HG03442 (cell line): Measurements from ENCODE around the gene SYNGR4.
"Not testable (repeated sequence)": the region's sequence is repeated elsewhere in the genome, so short reads cannot be mapped to it uniquely, and the experiment has no call there.

Experiments
- ATAC-seq: cut with Tn5 transposase; IDR thresholded peaks from one replicate; pipeline ENCODE4 v1.9.1; 2021; ENCODE audit warnings: mild to moderate bottlenecking, moderate library complexity; ENCODE audit not compliant: unreplicated experiment

SYNGR4 gene

DNA sequence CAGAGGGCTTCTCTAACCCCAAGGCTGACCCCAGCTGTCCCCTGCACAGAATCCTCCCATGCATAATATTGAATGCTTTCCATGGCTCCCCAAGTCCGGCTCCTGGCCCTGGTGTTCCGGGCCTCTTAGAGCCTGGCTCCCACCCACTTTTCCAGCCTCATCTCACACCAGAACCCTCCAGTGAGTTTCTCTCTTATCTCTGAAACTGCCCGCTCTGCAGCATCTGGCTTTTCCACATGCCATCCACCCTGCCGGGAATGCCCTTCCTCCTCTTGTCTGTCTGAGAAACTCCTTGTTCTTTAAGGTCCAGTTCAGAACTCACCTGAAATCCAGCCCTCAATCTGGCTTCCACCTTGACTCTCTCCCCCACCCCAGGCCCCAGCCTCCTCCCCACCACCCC is 6.8 kb downstream of the SYNGR4 start:
- no peak for ATAC-seq

DNA sequence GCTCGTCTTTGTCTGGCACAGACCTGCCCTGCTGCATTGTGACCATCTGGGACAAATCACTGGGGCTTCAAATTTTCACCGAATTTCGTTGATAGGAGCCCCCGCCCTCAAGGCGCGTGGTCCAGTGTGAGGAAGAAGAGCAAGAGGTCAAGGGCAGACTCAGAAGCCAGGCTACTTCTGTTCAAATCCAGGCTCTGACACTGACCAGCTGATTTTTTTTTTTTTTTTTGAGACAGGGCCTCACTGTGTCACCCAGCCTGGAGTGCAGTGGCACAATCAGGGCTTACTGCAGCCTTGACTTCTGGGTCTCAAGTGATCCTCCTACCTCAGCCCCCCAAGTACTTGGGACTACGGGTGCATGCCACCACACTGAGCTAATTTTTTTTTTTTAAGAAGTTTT is 7.2 kb downstream of the SYNGR4 start:
- ATAC-seq, result no peak

DNA sequence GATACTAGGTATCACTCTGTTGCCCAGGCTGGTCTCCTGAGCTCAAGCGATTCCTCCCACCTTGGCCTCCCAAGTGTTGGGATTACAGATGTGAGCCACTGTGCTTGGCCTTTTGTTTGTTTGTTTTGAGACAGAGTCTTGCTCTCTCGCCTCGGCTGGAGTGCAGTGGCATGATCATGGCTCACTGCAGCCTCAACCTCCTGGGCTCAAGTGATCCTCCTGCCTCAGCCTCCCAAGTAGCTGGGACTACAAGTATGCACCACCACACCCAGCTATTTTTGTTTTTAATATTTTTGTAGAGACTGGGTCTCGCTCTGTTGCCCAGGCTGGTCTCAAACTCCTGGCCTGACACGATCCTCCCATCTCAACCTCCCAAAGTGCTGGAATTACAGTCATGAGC is 7.6 kb downstream of the SYNGR4 start:
- ATAC-seq, result not testable (repeated sequence)

DNA sequence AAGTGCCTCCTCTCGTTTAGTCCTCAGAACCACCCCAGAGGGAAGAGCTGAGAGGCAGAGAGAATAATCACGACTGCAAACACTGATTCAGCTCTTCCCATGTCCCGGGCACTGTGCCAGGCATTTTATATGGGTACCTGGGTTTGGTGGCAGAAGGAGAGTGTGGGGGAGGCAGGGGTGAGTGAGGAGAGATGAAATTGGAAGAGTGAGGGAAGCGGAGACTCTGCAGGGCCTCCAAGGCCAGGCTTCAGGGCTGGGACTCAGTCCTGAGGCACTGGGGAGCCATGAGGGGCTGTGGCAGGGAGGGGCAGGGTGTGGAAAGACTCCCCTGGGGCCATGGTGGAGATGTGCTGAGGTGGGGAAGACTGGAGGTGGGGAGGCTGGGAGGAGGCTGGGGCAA is 8.7 kb downstream of the SYNGR4 start:
- ATAC-seq, result no peak

DNA sequence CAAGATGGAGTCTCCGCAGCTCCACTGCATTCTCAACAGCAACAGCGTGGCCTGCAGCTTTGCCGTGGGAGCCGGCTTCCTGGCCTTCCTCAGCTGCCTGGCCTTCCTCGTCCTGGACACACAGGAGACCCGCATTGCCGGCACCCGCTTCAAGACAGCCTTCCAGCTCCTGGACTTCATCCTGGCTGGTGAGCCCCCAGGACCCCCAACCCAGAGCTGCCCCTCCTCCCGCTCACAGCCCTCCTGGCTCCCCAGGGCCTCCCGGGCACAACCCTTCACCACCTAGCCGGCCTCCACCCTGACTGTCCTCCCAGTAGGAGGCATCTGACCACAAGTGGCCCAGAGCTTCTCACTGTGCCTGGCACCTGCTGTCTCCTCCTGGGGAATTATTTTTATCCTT is 9.4 kb downstream of the SYNGR4 start:
- no peak for ATAC-seq

- no peak for ATAC-seq
Observed at GRCh38 chr19:48378194-48378570, 14.0 kb downstream of the SYNGR4 start.

DNA sequence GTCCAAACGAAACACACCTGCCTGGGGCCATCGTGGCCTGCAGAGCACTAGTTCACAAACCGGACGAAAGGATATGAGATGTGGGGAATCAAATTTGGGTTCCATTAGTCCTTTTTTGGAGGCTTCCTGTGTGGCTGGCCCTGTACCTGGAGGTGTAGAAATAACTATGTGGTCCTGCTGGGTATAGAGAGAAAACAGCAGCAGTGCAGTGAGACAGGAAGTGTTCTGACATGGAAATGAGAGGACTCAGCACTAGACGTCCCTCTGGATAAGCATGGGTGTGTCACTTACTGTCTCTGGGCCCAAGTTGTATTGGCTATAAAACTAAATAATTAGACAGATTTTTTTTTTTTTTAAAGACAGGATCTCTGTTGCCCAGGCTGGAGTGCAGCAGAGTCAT is 14.9 kb downstream of the SYNGR4 start:
- ATAC-seq, result no peak

GRCh38 chr19:48381178-48381950 is 17.2 kb downstream of the SYNGR4 start:
- no peak for ATAC-seq

GRCh38 chr19:48382286-48382685 is 18.1 kb downstream of the SYNGR4 start:
- ATAC-seq, result no peak

GRCh38 chr19:48385461-48386087 is 21.4 kb downstream of the SYNGR4 start:
- ATAC-seq, result no peak

GRCh38 chr19:48386981-48387380 is 22.8 kb downstream of the SYNGR4 start:
- ATAC-seq, result no peak

DNA sequence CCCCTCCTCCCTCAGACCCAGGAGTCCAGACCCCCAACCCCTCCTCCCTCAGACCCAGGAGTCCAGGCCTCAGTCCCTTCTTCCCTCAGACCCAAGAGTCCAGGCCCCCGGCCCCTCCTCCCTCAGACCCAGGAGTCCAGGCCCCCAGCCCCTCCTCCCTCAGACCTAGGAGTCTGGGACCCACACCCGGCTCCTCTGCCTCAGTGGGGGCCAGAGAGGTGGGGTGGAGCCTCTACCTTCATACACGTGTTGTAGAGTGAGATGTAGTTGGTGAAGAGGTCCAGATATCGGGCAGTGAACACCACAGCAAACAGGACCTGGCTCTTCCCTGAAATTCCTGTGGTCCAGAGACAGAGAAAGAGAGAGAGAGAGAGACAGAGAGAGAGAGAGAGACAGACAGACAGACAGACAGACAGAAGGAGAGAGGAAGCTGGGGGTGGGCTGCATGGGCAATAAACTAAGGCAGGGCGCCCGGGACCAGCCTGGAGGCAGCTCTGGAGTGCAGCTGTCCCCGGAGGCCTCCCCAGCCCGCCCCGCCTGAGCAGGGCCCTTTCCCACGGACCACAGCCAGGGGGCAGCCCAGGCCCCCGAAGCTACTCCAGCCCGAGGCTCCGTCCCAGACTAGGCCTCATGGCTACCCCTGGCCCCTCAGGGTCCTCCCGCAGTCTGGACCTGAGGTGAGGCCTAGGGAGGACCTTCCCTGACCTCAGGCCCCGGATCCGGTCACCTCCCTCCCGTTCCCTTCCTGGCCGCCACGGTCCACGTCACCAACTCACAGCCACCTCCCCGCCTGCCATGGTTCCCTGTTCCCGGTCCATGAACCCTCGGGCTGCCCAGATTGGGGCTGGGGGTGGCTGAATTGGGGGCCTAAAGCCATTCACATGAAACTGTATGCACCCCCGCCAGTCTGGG is 26.3 kb downstream of the SYNGR4 start:
- peak; percentile 34 for ATAC-seq

DNA sequence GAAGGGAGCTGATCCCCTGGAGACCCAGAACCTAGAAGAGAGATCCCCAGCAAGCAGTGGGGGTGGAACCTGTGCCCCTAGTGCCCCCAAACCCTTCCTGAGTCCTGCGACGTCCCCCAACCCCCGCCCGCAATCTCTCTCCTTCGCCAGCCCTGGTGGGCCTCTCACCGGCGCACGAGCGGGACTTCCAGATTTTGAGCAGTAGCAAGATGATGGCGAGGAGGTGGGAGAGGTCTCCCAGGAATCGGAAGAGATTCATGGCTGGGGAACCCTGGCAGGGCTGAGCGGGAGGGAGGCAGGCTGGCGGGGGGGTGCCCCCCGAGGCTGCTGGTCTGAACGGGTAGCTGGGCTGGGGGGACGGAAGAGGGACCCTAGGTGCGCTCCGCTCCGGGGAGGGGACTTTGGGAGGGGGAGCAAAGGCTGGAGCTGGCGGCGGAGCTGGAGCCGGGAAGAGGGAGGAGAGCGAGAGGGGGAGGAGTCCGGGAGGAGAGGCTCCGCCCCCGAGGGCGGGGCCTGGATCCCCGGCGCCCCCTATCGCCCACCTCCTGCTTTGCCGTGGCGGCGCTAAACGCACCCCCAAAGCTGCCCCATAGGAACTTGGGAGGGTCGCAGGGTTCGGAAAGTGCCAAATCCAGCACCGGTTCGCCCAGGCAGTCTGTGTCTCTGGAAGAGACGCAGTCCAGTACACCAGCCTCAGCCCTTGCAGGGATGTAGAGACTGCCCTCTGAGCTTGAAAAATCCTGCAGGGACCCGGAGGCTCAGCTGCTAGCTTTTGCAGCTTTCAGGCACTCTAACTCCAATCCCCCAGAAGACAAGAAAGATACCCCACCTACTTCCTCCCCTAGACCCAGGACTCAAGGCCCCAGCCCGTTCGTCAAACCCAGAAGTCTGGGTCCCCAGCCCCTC is 27.2 kb downstream of the SYNGR4 start, which contains the start of gene KDELR1:
KDELR1 (minus strand) TSS at position 452 of the 906 bp plus-strand sequence; CDS start at position 259, 193 bp downstream.
- peak; percentile 60 for ATAC-seq

- ATAC-seq, result not testable (repeated sequence)
Observed at GRCh38 chr19:48392006-48392344, 27.8 kb downstream of the SYNGR4 start.

GRCh38 chr19:48392860-48393558 is 28.8 kb downstream of the SYNGR4 start:
- ATAC-seq, result no peak

GRCh38 chr19:48393559-48394330 is 29.6 kb downstream of the SYNGR4 start, which contains the start of gene GRIN2D:
TSS of gene GRIN2D (plus strand) at chr19:48393668. CDS start at chr19:48398393, 4,725 bp downstream.
- no peak for ATAC-seq

DNA sequence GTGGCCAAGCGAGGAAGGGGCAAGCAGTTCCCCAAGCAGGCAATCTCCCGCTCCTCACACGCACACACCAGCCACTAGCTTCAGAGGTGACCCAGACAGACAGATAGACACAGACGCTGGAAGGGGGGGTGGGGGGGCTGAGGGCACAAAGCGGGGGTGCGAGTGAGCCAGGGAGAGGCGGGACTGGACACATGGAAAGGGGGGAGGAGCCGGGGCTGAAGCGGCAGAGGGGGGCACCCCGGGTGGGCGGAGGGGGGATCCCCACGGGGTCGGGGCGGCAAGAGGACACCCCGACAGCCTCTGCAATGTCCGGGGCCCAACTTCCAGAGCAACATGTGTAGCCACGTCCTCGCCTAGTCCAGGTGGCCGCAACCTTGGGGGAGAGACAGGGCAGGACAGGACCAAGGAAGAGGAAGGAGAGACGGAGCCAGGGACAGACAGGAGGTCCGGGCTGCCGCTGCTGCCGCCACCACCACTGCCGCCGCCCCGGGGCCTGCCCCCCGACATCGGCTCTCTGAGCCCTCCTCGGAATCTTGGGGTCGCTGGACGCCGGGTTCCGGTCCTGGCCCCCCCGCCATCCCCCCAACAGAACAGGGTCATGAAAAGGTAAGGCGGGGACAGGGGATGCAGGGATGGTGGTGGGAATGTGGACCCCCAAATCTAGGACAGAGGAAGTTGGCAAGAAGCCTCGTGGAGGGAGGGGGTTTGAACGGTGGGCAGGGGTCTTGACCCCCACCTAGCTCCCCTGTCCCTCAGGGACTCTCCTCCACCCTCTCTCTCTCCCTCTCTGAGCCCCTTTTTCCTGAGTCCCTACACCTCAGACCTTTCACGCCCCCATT is 30.4 kb downstream of the SYNGR4 start:
- ATAC-seq, result no peak

- no peak for ATAC-seq
Observed at GRCh38 chr19:48395170-48395455, 30.9 kb downstream of the SYNGR4 start.
